ENCODE measurements around the gene DZANK1.
A peak's percentile ranks its signal among the peaks of the same experiment; 100 is the strongest.
"Not testable (repeated sequence)": the region's sequence is repeated elsewhere in the genome, so short reads cannot be mapped to it uniquely, and the experiment has no call there.

Gene DZANK1

DNA sequence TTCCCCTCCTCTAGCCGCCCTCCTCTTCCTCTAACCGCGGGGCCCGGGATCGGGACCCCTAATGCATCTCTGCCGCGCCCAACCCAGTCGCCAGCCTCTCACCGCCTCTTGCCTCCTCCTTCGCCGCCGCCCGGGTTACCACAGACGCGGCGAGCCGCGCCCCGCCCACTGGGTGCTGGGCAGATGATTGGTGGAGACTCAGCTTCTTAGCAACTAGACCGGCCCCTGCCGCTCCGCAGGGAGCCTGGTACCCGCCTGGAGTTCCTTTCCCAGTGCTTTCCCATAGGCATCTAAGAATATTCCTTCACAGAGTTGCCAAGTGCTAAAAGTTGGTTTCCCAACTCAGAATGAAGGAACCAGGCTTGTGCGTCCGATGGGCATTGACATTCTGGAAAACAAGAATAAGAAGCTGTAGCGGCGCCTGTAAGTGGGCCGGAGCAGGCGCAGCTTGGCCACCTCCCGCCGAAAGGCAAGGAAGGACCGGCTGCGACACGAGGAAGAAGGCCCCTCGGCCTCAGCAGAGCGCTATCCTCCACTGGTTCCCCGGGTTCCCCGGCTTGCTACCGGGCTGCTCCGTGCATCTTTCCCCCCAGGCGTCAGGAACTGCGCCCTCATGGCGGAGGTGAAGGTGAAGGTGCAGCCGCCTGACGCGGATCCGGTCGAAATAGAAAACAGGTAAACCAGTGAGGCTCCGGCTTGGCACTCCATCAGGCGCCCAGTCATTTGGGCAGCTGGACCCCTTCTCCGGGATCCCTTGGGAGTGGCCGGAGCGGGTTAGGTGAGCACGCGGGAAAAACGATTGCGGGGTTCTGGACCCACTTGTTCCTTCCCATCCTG is at the start of gene DZANK1, which contains the start of gene POLR3F:
Gene DZANK1 (minus strand): TSS at position 137 of the 837 bp plus-strand sequence. CDS start 1,672 bp downstream, outside the sequence.
Gene POLR3F (plus strand): TSS at position 497 of the 837 bp plus-strand sequence. CDS start 117 bp downstream, at position 614.
- DNase-seq, result peak; percentile 93

- DNase-seq, result no peak
Measured at GRCh38 chr20:18515973-18516372, 49.1 kb upstream of the DZANK1 start.

GRCh38 chr20:18514127-18514526 is 47.3 kb upstream of the DZANK1 start:
- no peak for DNase-seq

DNA sequence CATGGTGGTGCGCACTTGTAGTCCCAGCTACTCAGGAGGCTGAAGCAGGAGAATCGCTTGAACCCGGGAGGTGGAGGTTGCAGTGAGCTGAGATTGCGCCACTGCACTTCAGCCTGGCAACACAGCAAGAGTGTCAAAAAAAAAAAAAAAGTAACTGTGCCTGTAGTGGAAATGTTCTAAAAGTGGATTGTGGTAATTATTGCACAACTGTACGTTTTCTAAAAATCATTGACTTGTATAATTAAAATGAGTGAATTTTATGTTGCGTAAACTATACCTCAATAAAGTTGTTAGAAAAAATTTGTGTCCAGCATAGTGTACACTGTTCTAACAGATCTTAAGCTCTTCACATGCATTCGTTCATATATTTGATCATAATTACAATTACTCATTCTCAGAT is 46.4 kb upstream of the DZANK1 start:
- no peak for DNase-seq

- DNase-seq, result no peak
Measured at GRCh38 chr20:18511571-18511970, 44.7 kb upstream of the DZANK1 start.

DNA sequence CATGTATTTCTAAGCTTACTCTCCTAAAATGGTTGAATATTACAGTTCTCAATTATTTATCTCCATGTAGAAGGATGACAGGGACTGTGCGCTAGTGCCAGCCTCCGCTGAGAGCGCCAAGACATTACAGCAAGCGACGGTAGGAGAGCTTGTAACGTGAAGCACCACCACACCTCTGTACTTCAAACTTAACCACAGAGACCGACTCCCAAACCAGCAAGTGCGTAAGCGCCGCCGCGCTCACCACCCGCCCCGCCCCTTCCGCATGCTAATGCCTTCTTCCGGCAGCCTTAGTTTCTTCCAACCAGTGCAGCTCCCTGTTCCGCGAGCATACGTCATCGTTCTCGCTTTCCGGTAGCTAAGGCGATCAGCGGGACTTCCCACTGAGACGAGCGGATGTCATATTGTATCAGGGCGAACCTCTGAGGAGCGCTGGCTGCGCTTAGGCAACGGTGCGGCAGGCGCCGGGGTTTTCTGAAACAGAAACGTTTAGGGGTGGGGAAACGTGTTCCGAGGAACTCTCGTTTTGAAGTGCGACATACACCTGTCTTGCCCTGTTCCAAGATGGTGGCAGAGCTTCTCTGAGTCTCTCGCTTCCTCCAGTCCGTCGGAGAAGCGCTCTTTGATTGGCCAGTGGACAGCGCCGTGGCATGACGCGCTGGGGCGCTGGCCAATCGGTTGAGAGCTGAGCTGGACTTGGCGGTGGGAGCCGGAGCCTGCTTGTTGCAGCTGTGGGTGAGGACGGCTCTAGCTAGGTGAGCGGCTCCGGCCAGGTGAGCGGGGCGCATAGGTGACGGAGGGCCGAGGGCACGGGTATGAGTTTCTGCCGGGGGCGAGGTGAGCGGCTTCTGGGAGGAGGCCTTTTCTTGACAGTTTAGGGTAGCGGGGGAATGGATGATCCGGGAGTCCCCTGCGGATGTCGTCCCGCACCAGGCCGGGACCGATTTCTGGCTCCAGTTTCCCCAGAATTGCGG is 40.7 kb upstream of the DZANK1 start, which contains the start of gene SEC23B:
Gene SEC23B (plus strand): TSS at position 723 of the 974 bp plus-strand sequence. CDS start 2,896 bp downstream, outside the sequence.
- DNase-seq, result peak; percentile 97

DNA sequence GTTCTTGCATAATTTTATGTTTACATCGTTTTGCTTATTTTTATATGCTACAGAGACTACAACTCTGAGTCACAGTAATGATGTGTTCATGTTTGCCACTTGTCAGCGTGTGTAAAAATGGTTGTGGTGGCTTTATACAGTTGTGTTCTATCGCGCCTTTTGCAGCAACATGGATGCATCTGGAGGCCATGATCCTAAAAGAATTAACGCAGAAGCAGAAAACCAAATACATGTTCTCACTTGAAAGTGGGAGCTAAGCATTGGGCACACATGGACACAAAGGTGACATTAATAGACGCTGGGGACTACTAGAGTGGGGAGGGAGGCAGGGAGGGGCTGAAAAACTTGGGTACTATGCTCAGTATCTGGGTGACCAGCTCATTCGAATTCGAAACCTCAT is 39.9 kb upstream of the DZANK1 start:
- no peak for DNase-seq

GRCh38 chr20:18504479-18505060 is 37.7 kb upstream of the DZANK1 start:
- no peak for DNase-seq

GRCh38 chr20:18501672-18502071 is 34.8 kb upstream of the DZANK1 start:
- DNase-seq, result not testable (repeated sequence)

GRCh38 chr20:18497603-18498002 is 30.8 kb upstream of the DZANK1 start:
- no peak for DNase-seq

DNA sequence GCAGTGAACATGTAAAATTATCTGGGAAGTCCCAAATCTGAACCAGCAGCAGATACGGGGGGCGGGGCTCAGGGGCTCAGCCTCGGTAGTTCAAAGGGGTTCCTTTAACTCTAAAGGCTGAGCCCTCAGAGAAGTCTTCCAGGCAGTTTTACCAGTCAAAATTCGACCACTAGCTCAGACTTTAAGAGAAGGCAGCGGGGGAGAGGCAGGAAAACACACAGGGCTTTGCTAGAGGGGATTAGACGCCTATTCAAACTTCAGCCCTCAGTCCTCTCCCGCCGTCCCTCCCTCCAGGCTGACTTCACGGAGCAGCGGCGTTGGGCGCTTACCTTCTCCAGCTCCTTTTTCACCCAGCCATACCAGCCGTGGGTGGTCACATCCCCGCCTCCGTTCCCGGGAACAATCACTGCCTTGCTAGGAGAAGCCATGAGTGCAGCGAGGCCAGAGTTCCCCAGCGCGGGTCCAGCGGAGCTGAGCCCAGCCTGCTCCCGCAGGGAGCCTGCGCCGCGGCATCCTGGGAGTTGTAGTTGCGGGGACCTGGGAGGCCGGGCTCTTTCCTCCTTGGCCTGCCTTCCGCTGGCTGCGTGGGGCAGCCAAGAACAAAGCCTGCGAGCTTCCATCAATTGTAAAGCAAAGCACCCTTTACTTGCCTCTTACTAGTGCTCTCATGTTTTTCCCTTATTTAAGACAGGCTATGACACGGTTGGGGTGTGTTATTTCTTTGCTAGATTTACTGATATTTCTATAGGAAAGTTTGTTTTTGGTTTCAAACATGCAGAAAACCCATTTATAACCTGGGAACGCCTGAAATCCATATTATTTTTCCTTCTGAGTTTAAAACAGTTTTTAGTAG is 30.1 kb upstream of the DZANK1 start, which contains the start of gene RBBP9:
Gene RBBP9 (minus strand): TSS at position 486 of the 853 bp plus-strand sequence. CDS start 58 bp downstream, at position 428.
- DNase-seq, result peak; percentile 85

- peak; percentile 4 for DNase-seq
Measured at GRCh38 chr20:18496042-18496441, 29.2 kb upstream of the DZANK1 start.

GRCh38 chr20:18488301-18488700 is 21.5 kb upstream of the DZANK1 start:
- no peak for DNase-seq

DNA sequence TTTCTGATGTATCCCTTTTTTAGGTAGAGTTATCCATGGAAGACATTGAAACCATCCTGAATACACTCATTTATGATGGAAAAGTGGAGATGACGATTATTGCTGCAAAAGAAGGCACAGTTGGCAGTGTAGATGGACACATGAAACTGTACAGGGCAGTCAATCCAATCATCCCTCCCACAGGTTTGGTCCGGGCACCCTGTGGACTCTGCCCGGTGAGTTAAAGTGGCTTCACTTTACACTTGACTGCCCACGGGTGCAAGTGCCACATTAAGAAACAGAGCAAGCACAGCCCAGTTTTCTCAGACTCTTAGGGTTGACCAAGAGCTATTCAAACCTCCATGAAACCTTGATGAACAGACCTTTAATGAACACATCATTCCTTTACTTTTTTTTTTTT is 14.8 kb upstream of the DZANK1 start:
- DNase-seq, result no peak

DNA sequence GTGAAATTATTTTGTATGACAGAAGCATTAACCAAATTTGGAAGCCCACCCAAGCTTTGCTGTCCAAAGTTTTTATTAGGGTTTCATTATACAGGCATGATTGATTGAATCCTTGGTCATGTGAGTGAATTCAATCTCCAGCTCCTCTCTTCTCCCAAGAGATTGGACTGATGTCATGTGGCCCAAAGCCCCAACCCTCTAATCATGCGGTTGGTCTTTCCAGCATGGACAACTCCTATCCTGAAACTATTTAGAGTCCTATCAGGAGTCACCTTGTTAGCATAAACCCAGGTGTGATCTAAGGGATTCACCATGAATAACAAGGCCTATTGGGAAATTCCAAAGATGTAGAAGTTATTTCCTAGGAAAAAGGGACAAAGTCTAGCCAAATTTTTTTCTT is 11.0 kb upstream of the DZANK1 start:
- no peak for DNase-seq

- DNase-seq, result no peak
Measured at GRCh38 chr20:18477218-18477617, 10.4 kb upstream of the DZANK1 start.

- peak; percentile 62 for DNase-seq
Measured at GRCh38 chr20:18466574-18466893, 296 bp downstream of the DZANK1 start.

DNA sequence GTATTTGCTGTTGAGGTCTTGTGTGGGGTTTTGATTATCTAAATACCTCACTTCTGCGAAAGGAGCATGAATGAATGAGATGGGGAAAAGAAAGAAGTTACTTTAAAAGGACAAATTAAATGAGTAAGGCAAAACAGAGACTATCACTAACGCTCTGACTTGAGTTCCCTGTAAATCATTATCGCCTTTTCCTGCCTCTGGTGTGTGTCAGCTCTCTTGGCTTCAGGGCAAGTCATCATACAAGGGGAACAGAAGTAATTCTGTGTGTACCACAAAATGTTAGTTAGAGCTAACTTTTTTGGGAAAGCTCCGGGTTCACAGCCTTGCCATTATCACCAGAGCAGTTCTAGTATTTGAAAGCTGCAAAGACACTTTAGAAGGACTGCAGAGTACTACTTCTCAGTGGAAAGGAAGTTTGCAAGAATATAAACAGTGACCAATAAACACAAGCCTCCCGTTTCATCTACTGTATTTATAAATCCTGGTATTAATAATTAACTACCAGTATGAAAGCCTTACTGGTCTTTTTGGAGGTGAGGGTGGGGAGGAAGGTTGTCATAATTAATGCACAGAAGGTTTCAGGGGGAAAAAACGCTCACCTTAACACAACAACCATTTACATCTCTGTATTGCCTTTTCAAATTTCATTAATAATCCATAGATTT is 1.2 kb downstream of the DZANK1 start:
- DNase-seq, result no peak

DNA sequence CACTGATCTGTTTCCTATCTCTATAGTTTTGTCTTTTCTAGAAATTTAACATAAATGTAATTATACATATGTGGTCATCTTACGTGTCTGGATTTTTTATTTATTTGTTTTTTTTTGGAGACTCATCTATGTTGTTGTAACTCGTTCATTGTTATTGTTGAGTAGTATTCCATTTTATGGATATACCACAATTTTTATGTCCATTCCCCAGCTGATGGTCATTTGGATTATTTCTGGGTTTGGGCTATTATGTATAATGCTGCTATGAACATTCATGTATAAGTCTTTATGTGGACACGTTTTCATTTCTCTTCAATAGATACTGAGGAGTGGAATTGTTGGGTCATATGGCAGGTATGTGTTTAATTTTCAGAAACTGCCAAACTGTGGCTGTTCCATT is 10.2 kb downstream of the DZANK1 start:
- DNase-seq, result no peak

DNA sequence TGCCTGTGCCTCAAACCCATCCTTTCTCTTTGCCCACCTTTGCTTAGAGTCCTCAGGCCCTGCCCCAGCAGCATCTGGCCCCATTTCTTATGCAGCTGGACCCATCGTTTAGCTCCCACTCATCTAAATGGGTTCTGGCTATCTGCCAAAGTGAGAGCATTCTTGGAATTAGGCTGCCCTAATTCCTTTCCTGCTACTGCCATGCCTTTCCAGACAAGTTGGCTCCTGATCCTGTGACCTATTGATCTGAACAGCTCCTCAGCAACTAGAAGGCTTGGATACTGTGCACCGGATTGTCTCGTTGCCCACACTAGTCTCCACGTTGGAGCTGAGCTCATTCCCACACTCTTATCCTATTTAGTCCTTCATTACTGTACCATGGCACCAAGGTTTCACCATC is 22.9 kb downstream of the DZANK1 start:
- DNase-seq, result no peak

GRCh38 chr20:18440403-18440802 is 26.4 kb downstream of the DZANK1 start:
- DNase-seq, result no peak
